Endothelial cell of hepatic sinusoid (primary cell): ENCODE measurements around the gene NR3C1.
"Not testable (repeated sequence)": the region's sequence is repeated elsewhere in the genome, so short reads cannot be mapped to it uniquely, and the experiment has no call there.

Source experiments
- in situ Hi-C: cut with HindIII; loops from 2 replicates; pipeline ENCODE4 v1.10.0; 2017; ENCODE audit warnings: low sequenced_read_pairs

Gene NR3C1

GRCh38 chr5:143341807-143342570, 61.5 kb downstream of the NR3C1 start:
- in situ Hi-C loops = no loop called here

GRCh38 chr5:143340891-143341685, 62.4 kb downstream of the NR3C1 start:
- in situ Hi-C loops = no loop called here

GRCh38 chr5:143338658-143339366, 64.7 kb downstream of the NR3C1 start:
- in situ Hi-C loops = no loop called here

GRCh38 chr5:143337946-143338345, 65.5 kb downstream of the NR3C1 start:
- in situ Hi-C loops = no loop called here

GRCh38 chr5:143336485-143336884, 67.0 kb downstream of the NR3C1 start:
- in situ Hi-C loops = no loop called here

GRCh38 chr5:143334903-143335302, 68.6 kb downstream of the NR3C1 start:
- in situ Hi-C loops = no loop called here

- in situ Hi-C loops = not testable (repeated sequence)
Observed at GRCh38 chr5:143334380-143334779, 69.1 kb downstream of the NR3C1 start.

GRCh38 chr5:143331956-143332355, 71.5 kb downstream of the NR3C1 start:
- in situ Hi-C loops = no loop called here

GRCh38 chr5:143329843-143330242, 73.6 kb downstream of the NR3C1 start:
- in situ Hi-C loops = no loop called here

- in situ Hi-C loops = no loop called here
Observed at GRCh38 chr5:143328589-143329220, 74.8 kb downstream of the NR3C1 start.

- in situ Hi-C loops = not testable (repeated sequence)
Observed at GRCh38 chr5:143325086-143325485, 78.4 kb downstream of the NR3C1 start.

- in situ Hi-C loops = not testable (repeated sequence)
Observed at GRCh38 chr5:143322931-143323630, 80.4 kb downstream of the NR3C1 start.

- in situ Hi-C loops = no loop called here
Observed at GRCh38 chr5:143322176-143322575, 81.3 kb downstream of the NR3C1 start.

GRCh38 chr5:143319437-143320227, 83.9 kb downstream of the NR3C1 start:
- in situ Hi-C loops = loop anchor here (5.0 kb wide), 1 partner anchor 78 kb away; no protein-coding TSS in a partner anchor

- in situ Hi-C loops = loop anchor here (5.0 kb wide), 1 partner anchor 78 kb away; no protein-coding TSS in a partner anchor
Observed at GRCh38 chr5:143318833-143319232, 84.7 kb downstream of the NR3C1 start.

- in situ Hi-C loops = loop anchor here (5.0 kb wide), 1 partner anchor 79 kb away; no protein-coding TSS in a partner anchor
Observed at GRCh38 chr5:143318270-143318669, 85.2 kb downstream of the NR3C1 start.

- in situ Hi-C loops = loop anchor here (5.0 kb wide), 1 partner anchor 80 kb away; no protein-coding TSS in a partner anchor
Observed at GRCh38 chr5:143316844-143317631, 86.4 kb downstream of the NR3C1 start.

- in situ Hi-C loops = loop anchor here (5.0 kb wide), 1 partner anchor 81 kb away; no protein-coding TSS in a partner anchor
Observed at GRCh38 chr5:143316337-143316736, 87.1 kb downstream of the NR3C1 start.
